ENCODE results near the gene DTWD2.

DNA sequence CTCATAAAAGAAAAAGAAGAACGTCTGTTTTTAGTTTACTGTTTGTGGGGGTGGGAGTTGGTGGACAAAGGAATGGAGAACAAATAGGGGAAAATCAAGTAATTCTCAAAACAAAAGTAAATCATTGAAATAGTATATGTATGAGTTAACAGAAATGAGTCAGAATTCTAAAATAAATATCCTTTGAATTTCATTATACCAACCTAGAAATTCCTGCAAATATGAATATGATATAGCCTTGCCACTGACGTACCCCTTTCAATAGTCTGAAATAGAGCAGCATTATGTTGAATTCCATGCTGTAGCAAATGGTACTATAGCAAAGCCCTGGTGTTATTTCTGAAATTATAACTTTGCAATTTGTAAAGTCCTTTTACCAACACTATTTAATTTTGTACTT is 29.6 kb upstream of the DTWD2 start:
- TF ChIP-seq, protein P1, sequence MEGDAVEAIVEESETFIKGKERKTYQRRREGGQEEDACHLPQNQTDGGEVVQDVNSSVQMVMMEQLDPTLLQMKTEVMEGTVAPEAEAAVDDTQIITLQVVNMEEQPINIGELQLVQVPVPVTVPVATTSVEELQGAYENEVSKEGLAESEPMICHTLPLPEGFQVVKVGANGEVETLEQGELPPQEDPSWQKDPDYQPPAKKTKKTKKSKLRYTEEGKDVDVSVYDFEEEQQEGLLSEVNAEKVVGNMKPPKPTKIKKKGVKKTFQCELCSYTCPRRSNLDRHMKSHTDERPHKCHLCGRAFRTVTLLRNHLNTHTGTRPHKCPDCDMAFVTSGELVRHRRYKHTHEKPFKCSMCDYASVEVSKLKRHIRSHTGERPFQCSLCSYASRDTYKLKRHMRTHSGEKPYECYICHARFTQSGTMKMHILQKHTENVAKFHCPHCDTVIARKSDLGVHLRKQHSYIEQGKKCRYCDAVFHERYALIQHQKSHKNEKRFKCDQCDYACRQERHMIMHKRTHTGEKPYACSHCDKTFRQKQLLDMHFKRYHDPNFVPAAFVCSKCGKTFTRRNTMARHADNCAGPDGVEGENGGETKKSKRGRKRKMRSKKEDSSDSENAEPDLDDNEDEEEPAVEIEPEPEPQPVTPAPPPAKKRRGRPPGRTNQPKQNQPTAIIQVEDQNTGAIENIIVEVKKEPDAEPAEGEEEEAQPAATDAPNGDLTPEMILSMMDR (IDR thresholded peaks at IDR 0.05; ENCODE audit: poor library complexity) = no peak
- TF ChIP-seq EZH2 (IDR thresholded peaks at IDR 0.05; ENCODE audit: borderline replicate concordance) = no peak

Measured in hepatocyte (in vitro differentiated cells).